B cell (primary cell): Measurements from ENCODE around the gene ADRB1. TPM values are rescaled to one million over a fixed set of nuclear protein-coding genes. Genes with fewer than 3 reads are reported as not detected.

Experiments used
- polyA plus RNA-seq: library from polyadenylated mRNA; depleted of rRNA; stranded (reverse); fragments of >200 nt; gene quantifications from 2 replicates; pipeline ENCODE4 v1.2.3, GENCODE V29; 2012
- total RNA-seq, 2 donors: library from RNA; stranded (reverse); fragments of 120-200 nt in 1 of 2; gene quantifications; 1 replicate in 1 of 2; 2 replicates in 1 of 2; pipeline versions ENCODE4 v1.2.3 to v1.2.4, GENCODE V29; 2013 to 2022

The ADRB1 gene
- total and polyA plus RNA-seq, 2 donors (not counting 1 experiment from before 2014, with no cell fraction given), result 0.10 TPM; not detected in 1

Other genes starting within 250 kb of the ADRB1 start
- gene DCLRE1A, start 189.8 kb upstream of the ADRB1 start, total RNA-seq, result 1.9 and 2.4 TPM in 2 replicates
- 1.4 and 1.6 TPM in 2 replicates for gene DCLRE1A, start 189.8 kb upstream of the ADRB1 start, polyA plus RNA-seq
- 54.1 and 59.8 TPM in 2 replicates for gene NHLRC2, start 189.2 kb upstream of the ADRB1 start, total RNA-seq
- 5.7 and 5.9 TPM in 2 replicates for gene NHLRC2, start 189.2 kb upstream of the ADRB1 start, polyA plus RNA-seq
- 31.5 and 33.8 TPM in 2 replicates for gene CCDC186, start 130.3 kb downstream of the ADRB1 start, total RNA-seq
- 8.0 and 13.5 TPM in 2 replicates for gene CCDC186, start 130.3 kb downstream of the ADRB1 start, polyA plus RNA-seq
- 0.22 and 0.29 TPM in 2 replicates for gene TDRD1, start 135.5 kb downstream of the ADRB1 start, total RNA-seq
- 0.03 and 0.10 TPM in 2 replicates for gene TDRD1, start 135.5 kb downstream of the ADRB1 start, polyA plus RNA-seq
- not detected in 2 replicates for gene VWA2, start 195.4 kb downstream of the ADRB1 start, total RNA-seq
- gene VWA2, start 195.4 kb downstream of the ADRB1 start, polyA plus RNA-seq, result not detected in 2 replicates